Activated naive CD4-positive, alpha-beta T cell treated with anti-CD3 and anti-CD28 coated beads, Interleukin-2, amount 50 U/mL, for 72 hours (primary cell): Measurements from ENCODE around the gene TTC27. TPM values are rescaled to one million over a fixed set of nuclear protein-coding genes. Genes with fewer than 3 reads are reported as not detected.

ENCODE experiments used
- ATAC-seq, 2 donors: fragments of 150-1000 bp; cut with Tn5 transposase; 2 replicates each; pipeline ENCODE4 v1.10.0; 2021; ENCODE audit warnings: mild to moderate bottlenecking in 2 of 2, moderate library complexity in 2 of 2
- DNase-seq, 2 donors: peaks; one replicate each; pipeline ENCODE4 v3.0.0; 2021 to 2022; ENCODE audit warnings: low spot score in 2 of 2
- H3K27ac Mint-ChIP-seq, 2 donors: one replicate each; pipeline ENCODE4 v1.8.0; 2022; ENCODE audit warnings: mild to moderate bottlenecking in 2 of 2, mixed read lengths in 2 of 2
- H3K36me3 Mint-ChIP-seq, 2 donors: one replicate each; pipeline ENCODE4 v1.8.0; 2022; ENCODE audit warnings: mixed read lengths in 2 of 2
- H3K9me3 Mint-ChIP-seq, 2 donors: one replicate each; pipeline ENCODE4 v1.8.0; 2022; ENCODE audit warnings: mixed read lengths in 2 of 2
- total RNA-seq, 2 donors: library from RNA; stranded (reverse); gene quantifications; one replicate each; pipeline ENCODE4 v1.2.3, GENCODE V29; 2022

TTC27 gene
- total RNA-seq, 2 donors from 2014 or later, result 22.2 to 31.3 TPM

DNA sequence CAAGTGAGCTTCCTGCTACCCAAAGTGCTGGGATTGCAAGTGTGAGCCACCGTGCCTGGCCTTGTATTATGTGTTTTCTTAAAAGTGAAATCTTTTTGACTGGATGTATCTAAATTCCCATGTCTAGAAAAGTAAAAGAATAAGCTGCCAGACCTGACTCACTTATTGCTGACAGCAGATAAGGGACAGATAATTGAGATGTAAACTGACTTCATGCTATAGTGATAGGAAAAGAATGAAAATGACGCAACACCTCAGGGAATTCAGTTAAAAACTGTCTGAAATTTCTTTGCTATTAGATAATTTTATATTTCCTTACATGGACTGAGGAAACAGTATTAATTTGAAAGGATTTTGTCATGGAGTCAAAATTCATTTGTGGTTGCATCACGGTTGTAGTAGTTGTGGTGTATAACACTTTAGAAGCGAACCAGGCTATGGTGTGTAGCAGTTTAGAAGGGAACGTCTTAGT, 19.4 kb downstream of the TTC27 start:
- ATAC-seq (no peak), DNase-seq (no peak)
- Mint-ChIP-seq H3K9me3 (no peaks in the 10 kb centered on the region), H3K36me3 (peaks cover 7 to 15% of the 10 kb centered on the region in 2 donors), H3K27ac (no peak overlapping the region)

DNA sequence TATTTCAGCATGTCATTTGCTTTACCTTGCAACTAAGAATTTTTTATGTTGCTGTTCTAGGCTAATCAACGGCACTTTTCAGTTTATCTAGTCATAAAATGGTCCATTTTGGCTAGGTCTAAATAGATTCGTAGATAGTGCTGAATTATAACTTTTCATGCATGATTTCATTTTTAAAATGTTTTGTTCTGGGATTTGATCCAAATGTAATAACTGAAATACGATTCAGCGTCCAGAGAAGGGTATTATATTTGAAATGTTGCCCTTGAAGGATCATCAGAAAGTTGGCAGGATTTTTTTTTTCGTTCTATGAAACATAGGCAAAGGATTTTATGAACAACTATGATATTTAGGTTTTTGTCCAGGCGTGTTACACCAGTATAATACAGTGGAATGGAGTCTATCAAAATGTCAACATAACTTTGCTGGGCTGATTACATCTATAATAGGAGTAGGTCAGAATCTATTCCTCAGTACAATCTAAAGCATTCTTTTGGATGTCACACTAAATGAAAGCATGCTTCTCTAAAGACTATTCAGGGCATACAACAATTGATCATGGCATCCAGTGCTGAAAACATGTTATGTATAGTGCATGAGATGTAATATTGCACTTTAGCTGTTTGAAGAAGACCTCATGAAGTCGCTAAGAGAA, 24.8 kb downstream of the TTC27 start:
- Mint-ChIP-seq H3K9me3 (no peaks in the 10 kb centered on the region), H3K27ac (no peak overlapping the region), H3K36me3 (peaks cover 7 to 28% of the 10 kb centered on the region in 2 donors)
- DNase-seq (no peak), ATAC-seq (no peak)

DNA sequence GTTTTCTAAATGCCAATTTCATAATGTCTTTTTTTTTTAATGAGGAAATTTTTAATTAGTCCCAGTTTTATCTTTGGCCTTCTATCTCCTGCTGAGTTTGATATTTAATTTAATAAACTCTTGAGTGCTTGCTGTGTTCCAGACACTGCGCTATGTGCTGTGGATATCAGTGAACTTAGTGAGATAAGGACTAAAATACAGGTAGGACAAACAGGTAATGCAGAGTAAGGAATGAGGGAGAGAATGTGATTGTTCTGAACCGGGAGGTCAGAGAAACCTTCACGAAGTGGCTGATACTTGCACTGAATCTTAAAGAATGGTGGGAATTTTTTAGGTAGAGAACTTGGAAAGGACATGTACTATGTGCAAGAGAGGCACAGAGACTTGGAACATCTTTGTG, 28.2 kb downstream of the TTC27 start:
- ATAC-seq (no peak), DNase-seq (no peak)
- H3K27ac Mint-ChIP-seq, result no peak overlapping the region
- H3K9me3 Mint-ChIP-seq, result no peaks in the 10 kb centered on the region
- peaks cover 16 to 47% of the 10 kb centered on the region in 2 donors for H3K36me3 Mint-ChIP-seq

DNA sequence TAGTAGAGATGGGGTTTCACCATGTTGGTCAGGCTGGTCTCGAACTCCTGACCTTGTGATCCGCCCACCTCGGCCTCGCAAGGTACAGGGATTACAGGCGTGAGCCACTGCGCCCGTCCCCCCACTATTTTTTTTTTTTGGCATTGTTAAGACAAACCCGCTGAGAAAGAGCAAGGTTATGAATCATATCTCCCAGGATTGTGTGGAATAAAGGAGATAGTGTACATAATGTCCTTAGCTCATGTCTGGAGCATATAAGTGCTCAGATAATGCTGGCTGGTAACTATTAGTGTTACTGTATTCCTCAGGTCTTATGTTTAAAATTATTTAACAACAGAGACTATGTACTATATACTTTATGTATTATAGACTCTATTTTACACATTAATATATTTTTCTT, 36.0 kb downstream of the TTC27 start:
- DNase-seq (no peak), ATAC-seq (no peak)
- no peak overlapping the region for H3K27ac Mint-ChIP-seq
- H3K36me3 Mint-ChIP-seq, result peaks cover 11 to 38% of the 10 kb centered on the region in 2 donors
- no peaks in the 10 kb centered on the region for H3K9me3 Mint-ChIP-seq

DNA sequence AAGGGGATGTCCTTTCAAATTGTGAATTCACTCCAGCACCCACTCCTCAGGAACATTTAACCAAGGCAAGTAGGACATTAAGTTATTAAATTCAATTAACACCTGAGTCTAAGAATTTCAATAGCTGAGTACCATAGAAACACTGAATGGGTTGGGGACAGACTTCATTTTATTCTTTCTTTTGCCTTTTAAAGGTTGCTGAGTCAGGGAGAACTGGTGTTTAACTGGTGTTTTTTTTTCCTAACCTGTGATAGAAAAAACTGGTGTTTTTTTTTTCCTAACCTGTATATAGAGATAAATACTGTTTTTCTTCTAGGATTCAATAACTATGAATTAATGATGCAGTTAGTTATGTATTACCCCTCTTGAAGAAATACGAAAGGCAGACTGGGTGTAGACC, 38.9 kb downstream of the TTC27 start:
- ATAC-seq (no peak), DNase-seq (no peak)
- Mint-ChIP-seq H3K36me3 (peaks cover 0 to 13% of the 10 kb centered on the region in 2 donors), H3K27ac (no peak overlapping the region), H3K9me3 (no peaks in the 10 kb centered on the region)

DNA sequence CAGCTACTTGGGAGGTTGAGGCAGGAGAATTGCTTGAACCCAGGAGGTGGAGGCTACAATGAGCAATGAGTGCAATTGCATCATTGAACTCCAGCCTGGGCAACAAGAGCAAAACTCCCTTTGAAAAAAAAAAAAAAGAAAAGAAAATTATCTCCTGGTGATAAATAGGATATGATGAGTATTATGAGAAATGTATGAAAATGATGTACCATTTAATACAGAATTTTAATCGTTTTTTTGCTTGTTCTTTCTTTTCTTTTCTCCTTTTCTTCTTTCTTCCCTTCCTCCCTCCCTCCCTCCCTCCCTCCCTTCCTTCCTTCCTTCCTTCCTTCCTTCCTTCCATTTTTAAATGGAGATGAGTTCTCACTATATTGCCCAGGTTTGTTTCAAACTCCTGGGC, 40.4 kb downstream of the TTC27 start:
- Mint-ChIP-seq H3K27ac (no peak overlapping the region), H3K36me3 (peaks cover 0 to 1% of the 10 kb centered on the region in 2 donors), H3K9me3 (no peaks in the 10 kb centered on the region)
- DNase-seq, result no peak
- no peak for ATAC-seq

DNA sequence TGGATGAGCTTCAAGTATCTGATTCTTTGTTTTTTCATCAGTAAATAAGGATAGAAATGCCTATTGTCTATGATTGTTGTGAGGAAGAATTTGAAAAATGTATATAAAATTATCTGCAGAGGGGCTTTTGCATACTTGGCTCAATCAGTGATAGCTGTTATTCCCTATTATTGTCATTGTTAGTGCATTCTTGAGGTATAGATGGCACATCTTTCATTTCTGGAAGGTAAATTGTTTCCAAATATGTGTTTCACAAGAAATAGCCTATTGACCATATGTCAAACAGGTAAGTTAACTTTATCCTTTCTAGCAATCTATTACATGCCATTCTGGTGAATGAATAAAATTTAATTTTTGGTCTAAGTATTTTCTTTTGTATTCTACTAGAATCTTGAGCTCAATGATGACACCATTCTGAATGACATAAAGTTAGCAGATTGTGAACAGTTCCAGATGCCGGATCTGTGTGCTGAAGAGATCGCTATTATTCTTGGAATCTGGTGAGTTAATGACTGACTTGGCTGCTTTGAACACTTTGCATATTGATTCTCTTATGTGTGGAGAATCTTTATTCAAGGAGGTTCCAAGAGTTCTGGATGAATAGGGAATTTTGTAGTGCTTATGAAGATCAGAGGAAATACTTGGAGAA, 44.2 kb downstream of the TTC27 start:
- ATAC-seq, result no peak
- no peak for DNase-seq
- no peak overlapping the region for H3K27ac Mint-ChIP-seq
- H3K36me3 Mint-ChIP-seq, result no peaks in the 10 kb centered on the region
- H3K9me3 Mint-ChIP-seq, result no peaks in the 10 kb centered on the region

DNA sequence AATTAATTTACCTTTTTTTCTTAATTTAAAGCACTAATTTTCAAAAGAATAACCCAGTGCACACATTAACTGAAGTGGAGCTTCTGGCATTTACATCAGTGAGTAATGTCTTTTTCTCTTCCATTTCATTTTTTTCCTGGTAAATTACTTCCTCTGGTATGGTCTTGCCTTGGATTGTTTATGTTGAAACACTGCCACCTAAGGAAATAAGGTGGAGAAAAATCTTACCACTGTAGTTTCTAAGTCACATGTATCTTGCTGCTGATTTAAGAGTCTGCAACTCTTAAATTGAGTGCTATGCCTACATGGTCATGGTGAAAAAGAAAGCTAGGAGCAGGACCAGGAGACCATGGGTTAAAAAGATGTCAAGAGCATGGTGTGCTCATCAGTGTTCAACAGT, 51.0 kb downstream of the TTC27 start:
- H3K27ac Mint-ChIP-seq, result no peak overlapping the region

DNA sequence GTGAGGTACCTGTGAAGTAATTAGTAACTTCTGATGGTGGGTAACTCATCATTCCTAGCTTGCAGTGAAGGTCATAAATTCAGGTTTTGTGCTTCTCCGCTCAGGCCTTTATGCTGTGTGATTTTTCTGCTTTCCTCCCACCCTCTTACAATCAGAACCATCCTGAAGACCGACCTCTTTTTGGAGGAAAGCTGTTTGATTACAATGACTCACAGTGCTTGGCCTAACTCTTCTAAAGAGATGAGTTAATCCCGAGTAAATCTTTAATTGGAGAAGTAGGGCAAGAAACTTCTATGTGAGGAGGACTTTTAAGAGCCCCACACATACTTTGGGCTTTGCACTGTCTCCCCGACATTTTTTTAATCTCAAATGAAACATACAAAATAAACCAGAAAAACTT, 53.1 kb downstream of the TTC27 start:
- no peak for ATAC-seq
- Mint-ChIP-seq H3K27ac (no peak overlapping the region), H3K36me3 (peaks cover 5 to 6% of the 10 kb centered on the region in 2 donors), H3K9me3 (no peaks in the 10 kb centered on the region)
- DNase-seq, result no peak

More for the DNA sequence above, 51.0 kb downstream of the TTC27 start:
- Mint-ChIP-seq H3K36me3 (peaks cover 5 to 6% of the 10 kb centered on the region in 2 donors), H3K9me3 (no peaks in the 10 kb centered on the region)
- ATAC-seq (no peak), DNase-seq (no peak)

DNA sequence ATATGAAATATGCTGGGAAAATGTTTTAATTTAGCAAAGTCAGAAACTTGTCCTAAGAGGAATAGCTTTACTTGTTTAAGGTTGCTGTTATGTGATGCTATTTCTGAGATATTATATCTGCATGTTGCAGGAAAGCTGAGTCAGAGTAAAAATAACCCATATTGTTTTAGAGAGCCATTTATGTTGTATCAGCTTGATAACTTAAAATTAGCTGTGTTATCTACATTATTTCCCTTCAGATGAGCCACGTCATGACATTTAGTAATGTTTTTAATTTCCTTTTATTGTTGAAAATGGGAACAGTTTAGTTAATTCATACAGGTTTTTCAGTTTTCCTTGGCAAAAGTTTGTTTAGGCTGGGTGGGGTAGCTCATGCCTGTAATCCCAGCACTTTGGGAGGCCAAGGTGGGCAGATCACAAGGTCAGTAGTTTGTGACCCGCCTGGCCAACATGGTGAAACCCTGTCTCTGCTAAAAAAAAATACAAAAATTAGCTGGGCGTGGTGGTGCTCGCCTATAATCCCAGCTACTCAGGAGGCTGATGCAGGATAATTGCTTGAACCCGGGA, 55.8 kb downstream of the TTC27 start:
- no peak for ATAC-seq
- Mint-ChIP-seq H3K36me3 (peaks cover 6 to 9% of the 10 kb centered on the region in 2 donors), H3K9me3 (no peaks in the 10 kb centered on the region), H3K27ac (no peak overlapping the region)
- no peak for DNase-seq

DNA sequence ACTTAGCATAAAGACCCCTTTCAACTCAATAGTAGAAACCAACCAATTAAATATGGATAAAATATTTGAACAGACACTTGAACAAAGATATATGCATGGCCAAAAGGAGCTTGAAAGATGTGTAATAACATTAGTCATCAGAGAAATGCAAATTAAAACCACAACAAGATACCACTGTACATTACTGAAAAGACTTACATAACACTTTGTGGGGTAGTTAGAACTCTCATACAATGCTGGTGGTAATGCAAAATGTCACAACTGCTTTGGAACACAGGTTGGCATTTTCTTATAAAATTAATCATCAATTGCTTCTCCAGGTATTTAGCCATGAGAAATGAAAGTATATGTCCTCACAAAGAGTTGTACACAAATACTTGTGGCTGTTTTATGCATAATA, 60.7 kb downstream of the TTC27 start:
- no peak for DNase-seq
- peak; percentile 69 to 91 for ATAC-seq
- H3K9me3 Mint-ChIP-seq, result no peaks in the 10 kb centered on the region
- peaks cover 0 to 10% of the 10 kb centered on the region in 2 donors for H3K36me3 Mint-ChIP-seq
- H3K27ac Mint-ChIP-seq, result no peak overlapping the region

DNA sequence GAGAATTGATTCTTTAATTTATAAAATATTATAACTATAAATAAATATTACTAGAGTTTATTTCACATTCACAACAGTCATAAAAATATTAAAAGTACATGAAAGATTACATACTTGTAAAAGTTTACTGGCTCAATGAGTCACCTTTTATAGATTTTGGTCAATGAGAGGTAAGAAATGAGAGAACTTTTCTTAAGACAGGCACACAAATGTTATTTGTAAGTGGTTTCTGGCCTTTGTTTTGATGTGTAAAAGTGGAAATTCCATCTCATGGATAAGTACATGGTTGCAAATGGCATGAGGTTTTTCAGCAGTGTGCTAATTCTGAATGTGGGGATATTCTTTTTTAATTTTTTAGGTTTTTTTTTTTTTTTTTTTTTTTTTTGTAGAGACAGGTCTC, 63.8 kb downstream of the TTC27 start:
- Mint-ChIP-seq H3K27ac (no peak overlapping the region), H3K9me3 (no peaks in the 10 kb centered on the region), H3K36me3 (peaks cover 0 to 6% of the 10 kb centered on the region in 2 donors)
- ATAC-seq (peak in 1 of 2 donors; percentile 67), DNase-seq (no peak)

DNA sequence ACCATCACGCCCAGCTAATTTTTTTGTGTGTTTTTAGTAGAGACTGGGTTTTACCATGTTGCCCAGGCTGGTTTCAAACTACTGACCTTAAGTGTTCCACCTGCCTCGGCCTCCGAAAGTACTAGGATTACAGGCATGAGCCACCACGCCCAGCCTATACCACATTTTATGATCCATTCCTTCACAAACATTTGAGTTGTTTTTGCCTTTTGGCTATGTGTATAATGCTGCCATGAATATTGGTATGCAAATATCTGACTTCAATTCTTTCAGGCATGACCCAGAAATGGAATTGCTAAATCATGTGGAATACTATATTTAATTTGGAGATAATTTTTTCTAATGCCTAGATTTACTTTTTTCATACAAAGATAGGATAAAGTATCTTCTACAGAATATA, 68.6 kb downstream of the TTC27 start:
- peaks cover 0 to 6% of the 10 kb centered on the region in 2 donors for H3K36me3 Mint-ChIP-seq
- ATAC-seq (no peak), DNase-seq (no peak)
- no peaks in the 10 kb centered on the region for H3K9me3 Mint-ChIP-seq
- H3K27ac Mint-ChIP-seq, result no peak overlapping the region

DNA sequence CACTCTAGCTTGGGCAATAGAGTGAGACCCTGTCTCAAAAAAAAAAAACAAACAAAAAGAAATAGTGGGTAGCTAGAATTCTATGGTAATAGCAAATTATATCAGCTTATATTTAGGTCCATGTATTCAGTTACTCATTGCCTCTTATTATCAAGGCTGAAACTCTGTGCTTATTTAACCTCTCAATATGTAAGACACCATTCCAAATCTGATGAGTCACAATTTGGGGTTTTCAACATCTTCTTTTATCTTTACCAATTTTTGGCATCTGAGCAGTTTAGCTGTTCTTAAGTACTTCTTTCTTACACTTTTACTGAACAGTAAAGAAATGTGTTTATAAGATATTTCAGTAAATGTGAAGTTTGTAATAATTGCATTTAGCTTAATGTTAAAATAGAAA, 69.3 kb downstream of the TTC27 start:
- ATAC-seq (no peak), DNase-seq (no peak)
- H3K9me3 Mint-ChIP-seq, result no peaks in the 10 kb centered on the region
- H3K27ac Mint-ChIP-seq, result no peak overlapping the region
- peaks cover 0 to 6% of the 10 kb centered on the region in 2 donors for H3K36me3 Mint-ChIP-seq

DNA sequence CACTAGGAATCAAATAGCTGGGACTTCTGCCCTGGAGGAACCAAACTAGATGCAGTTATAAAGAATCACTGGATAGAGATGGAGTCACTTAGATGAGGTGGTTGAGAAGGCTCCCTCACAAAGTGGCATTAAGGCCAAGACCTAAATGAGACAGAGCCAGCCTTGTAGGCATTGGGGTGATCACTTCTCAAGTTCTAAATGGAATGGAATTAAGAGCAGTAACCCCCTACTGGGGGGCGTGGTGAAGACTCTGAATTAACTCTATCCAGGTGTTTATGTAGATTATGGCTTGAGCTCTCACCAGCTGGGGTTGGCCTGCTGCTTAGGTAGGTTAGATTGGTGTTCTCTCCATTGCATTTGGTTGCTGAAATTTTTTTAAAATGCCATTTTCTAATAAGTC, 71.3 kb downstream of the TTC27 start:
- H3K9me3 Mint-ChIP-seq, result no peaks in the 10 kb centered on the region
- no peak for ATAC-seq
- H3K27ac Mint-ChIP-seq, result no peak overlapping the region
- H3K36me3 Mint-ChIP-seq, result peaks cover 5 to 10% of the 10 kb centered on the region in 2 donors
- DNase-seq, result no peak

DNA sequence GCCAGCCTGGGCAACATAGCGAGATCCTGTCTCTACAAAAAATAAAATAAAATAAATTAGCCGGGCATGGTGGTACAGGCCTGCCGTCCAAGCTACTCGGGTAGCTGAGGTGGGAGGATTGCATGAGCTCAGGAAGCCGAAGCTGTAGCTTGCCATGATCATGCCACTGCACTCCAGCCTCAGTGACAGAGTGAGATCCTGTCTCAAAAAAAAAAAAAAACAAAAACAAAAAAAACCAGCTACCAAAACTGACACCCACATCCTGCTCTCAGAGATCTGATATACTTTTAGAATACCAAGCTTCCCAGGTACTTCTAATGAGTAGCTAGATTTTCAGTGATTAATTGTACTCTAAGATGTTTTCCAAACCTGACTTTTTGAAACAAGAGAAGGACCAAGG, 74.0 kb downstream of the TTC27 start:
- Mint-ChIP-seq H3K9me3 (no peaks in the 10 kb centered on the region), H3K27ac (no peak overlapping the region), H3K36me3 (peaks cover 5 to 10% of the 10 kb centered on the region in 2 donors)
- DNase-seq (no peak), ATAC-seq (no peak)

DNA sequence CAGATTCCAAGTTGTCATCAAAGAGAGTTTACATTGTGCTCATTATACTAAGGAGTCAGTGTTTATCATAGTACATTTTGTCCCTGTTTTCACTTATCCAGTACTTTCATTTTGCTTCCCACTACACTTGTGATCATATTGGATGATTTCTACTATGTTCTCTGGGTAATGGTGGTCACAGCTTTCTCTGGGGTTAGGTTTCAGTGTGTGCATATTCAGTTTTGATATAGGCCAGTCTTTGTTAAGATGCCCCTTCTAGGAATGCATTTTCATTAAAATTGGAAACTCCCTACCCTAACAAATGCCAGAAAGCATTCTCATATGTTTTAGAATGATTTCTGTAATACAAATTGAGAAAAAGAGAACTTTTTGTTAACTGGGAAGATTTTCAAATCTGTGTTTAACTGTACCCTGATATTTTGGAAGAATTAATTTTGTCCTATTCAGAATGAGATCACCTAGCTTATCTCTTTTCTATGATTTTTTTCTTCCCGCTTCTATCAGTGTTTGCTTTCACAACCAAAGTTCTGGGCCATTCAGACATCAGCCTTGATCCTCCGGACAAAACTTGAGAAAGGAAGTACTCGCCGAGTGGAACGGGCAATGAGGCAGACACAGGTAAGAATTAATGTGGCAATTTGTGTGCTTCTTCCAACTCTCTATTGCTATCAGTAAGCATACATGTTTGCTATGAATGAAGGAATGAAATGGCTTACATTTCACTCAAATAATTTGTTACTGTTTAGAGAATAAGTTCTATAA, 74.6 kb downstream of the TTC27 start:
- Mint-ChIP-seq H3K27ac (no peak overlapping the region), H3K36me3 (peaks cover 5 to 7% of the 10 kb centered on the region in 2 donors), H3K9me3 (no peaks in the 10 kb centered on the region)
- no peak for DNase-seq
- ATAC-seq, result no peak
